Measurements from ENCODE around the gene DNLZ.

DNLZ gene

DNA sequence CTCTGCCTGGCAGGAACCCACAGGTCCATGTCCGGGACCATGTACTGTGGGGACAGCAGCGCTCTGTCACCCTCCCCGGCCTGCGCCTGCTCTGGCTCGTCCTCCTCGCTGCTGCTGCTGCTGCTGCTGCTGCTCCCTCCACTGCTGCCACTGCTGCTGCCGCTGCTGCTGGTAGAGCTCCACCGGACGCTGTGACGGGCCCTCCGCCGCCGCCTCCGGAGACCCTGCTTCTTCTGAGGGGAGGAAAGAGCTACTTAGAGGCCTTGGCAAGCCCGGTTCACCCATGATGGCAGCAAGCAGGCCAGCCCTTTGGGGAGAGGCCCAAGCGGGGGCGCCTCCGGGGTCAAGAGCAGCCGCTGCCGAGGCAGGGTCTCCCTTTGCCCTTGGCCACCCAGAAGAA, 19.9 kb upstream of the DNLZ start:
- H3K9me3 ChIP-seq (ENCODE audit: control insufficient read depth, insufficient read depth, low read depth, low read length): no peaks in the 10 kb centered on the region
- no peak overlapping the region for H3K4me3 ChIP-seq (ENCODE audit: low read depth, low read length)
- no peak for TF ChIP-seq SALL2 (tag by site-specific recombination; IDR thresholded peaks at IDR 0.05; ENCODE audit: borderline replicate concordance)
- no peak for TF ChIP-seq ZNF571 (tag by site-specific recombination; IDR thresholded peaks at IDR 0.05)
- TF ChIP-seq ZNF529 (tag by site-specific recombination; IDR thresholded peaks at IDR 0.05; ENCODE audit: insufficient replicate concordance): no peak
- TF ChIP-seq, protein P1, sequence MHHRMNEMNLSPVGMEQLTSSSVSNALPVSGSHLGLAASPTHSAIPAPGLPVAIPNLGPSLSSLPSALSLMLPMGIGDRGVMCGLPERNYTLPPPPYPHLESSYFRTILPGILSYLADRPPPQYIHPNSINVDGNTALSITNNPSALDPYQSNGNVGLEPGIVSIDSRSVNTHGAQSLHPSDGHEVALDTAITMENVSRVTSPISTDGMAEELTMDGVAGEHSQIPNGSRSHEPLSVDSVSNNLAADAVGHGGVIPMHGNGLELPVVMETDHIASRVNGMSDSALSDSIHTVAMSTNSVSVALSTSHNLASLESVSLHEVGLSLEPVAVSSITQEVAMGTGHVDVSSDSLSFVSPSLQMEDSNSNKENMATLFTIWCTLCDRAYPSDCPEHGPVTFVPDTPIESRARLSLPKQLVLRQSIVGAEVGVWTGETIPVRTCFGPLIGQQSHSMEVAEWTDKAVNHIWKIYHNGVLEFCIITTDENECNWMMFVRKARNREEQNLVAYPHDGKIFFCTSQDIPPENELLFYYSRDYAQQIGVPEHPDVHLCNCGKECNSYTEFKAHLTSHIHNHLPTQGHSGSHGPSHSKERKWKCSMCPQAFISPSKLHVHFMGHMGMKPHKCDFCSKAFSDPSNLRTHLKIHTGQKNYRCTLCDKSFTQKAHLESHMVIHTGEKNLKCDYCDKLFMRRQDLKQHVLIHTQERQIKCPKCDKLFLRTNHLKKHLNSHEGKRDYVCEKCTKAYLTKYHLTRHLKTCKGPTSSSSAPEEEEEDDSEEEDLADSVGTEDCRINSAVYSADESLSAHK (tag by site-specific recombination; IDR thresholded peaks at IDR 0.05): no peak
- TF ChIP-seq ZNF423 (tag by site-specific recombination; IDR thresholded peaks at IDR 0.05): no peak
- TF ChIP-seq GLI2 (tag by site-specific recombination; IDR thresholded peaks at IDR 0.05; ENCODE audit: borderline replicate concordance, low read depth): no peak
- no peak for TF ChIP-seq FEZF1 (tag by site-specific recombination; IDR thresholded peaks at IDR 0.05)
- TF ChIP-seq YY1 (tag by site-specific recombination; IDR thresholded peaks at IDR 0.05): no peak
- no peak for TF ChIP-seq ZNF610 (tag by site-specific recombination; IDR thresholded peaks at IDR 0.05; ENCODE audit: borderline replicate concordance)
- no peak for TF ChIP-seq ZNF76 (tag by site-specific recombination; IDR thresholded peaks at IDR 0.05; ENCODE audit: borderline replicate concordance, low read depth)
- TF ChIP-seq ZNF19 (tag by site-specific recombination; IDR thresholded peaks at IDR 0.05; ENCODE audit: low read depth): no peak
- TF ChIP-seq, protein P2, sequence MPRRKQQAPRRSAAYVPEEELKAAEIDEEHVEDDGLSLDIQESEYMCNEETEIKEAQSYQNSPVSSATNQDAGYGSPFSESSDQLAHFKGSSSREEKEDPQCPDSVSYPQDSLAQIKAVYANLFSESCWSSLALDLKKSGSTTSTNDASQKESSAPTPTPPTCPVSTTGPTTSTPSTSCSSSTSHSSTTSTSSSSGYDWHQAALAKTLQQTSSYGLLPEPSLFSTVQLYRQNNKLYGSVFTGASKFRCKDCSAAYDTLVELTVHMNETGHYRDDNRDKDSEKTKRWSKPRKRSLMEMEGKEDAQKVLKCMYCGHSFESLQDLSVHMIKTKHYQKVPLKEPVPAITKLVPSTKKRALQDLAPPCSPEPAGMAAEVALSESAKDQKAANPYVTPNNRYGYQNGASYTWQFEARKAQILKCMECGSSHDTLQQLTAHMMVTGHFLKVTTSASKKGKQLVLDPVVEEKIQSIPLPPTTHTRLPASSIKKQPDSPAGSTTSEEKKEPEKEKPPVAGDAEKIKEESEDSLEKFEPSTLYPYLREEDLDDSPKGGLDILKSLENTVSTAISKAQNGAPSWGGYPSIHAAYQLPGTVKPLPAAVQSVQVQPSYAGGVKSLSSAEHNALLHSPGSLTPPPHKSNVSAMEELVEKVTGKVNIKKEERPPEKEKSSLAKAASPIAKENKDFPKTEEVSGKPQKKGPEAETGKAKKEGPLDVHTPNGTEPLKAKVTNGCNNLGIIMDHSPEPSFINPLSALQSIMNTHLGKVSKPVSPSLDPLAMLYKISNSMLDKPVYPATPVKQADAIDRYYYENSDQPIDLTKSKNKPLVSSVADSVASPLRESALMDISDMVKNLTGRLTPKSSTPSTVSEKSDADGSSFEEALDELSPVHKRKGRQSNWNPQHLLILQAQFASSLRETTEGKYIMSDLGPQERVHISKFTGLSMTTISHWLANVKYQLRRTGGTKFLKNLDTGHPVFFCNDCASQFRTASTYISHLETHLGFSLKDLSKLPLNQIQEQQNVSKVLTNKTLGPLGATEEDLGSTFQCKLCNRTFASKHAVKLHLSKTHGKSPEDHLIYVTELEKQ (tag by site-specific recombination; IDR thresholded peaks at IDR 0.05; ENCODE audit: borderline replicate concordance): no peak
- H3K27ac ChIP-seq (ENCODE audit: extremely low read depth, low read depth, low read length): no peak overlapping the region
- ChIA-PET POLR2A (no interaction called here), CTCF (no interaction called here)
- no peaks in the 10 kb centered on the region for H3K4me1 ChIP-seq (ENCODE audit: control insufficient read depth, insufficient read depth, low read length)
- peaks cover 13 to 95% of the 10 kb centered on the region in 2 experiments for H3K36me3 ChIP-seq (ENCODE audit: control insufficient read depth in 2 of 2, insufficient read depth in 1 of 2, low read length in 2 of 2)

DNA sequence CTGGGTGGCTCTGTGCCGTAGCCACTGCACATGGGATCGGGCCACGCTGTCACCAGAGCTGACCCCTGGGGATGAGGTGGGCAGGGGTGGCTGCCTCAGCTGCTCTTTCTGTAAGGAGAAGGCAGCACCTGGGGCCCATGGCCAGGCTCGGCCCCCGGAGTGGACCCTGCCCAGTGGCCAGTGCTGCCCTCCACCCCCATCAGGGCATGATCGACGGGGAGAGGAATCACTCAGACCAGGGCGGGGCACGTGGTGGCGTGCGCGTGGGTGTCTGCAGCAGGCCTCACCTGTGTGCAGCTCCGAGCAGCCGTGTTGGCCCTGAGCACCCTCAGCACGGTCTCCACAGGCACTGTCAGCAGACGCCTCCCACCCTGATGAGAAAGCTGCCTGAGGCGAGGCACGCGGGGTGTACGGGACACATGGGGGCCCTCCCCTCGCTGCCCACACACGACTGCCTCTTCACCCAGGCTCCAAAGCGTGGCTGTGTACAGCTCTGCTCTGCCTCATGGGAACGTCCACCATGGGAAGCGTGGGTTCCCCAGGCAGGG, 18.5 kb upstream of the DNLZ start:
- no peaks in the 10 kb centered on the region for H3K4me1 ChIP-seq (ENCODE audit: control insufficient read depth, insufficient read depth, low read length)
- ChIA-PET POLR2A (interaction anchor here (0.8 to 2.0 kb wide), 2 partner anchors 17 to 19 kb away, joined by 3 to 11 read pairs; partner anchors contain the start of gene DNLZ), CTCF (interaction anchor here (0.6 to 0.8 kb wide), 2 partner anchors 19 to 1603 kb away, joined by 3 to 4 read pairs; no protein-coding TSS in a partner anchor)
- H3K4me3 ChIP-seq (ENCODE audit: low read depth, low read length): no peak overlapping the region
- H3K27ac ChIP-seq (ENCODE audit: extremely low read depth, low read depth, low read length): no peak overlapping the region
- peaks cover 13 to 95% of the 10 kb centered on the region in 2 experiments for H3K36me3 ChIP-seq (ENCODE audit: control insufficient read depth in 2 of 2, insufficient read depth in 1 of 2, low read length in 2 of 2)
- H3K9me3 ChIP-seq (ENCODE audit: control insufficient read depth, insufficient read depth, low read depth, low read length): no peaks in the 10 kb centered on the region
- no peak for TF ChIP-seq ZNF423 (tag by site-specific recombination; IDR thresholded peaks at IDR 0.05)
- no peak for TF ChIP-seq ZNF529 (tag by site-specific recombination; IDR thresholded peaks at IDR 0.05; ENCODE audit: insufficient replicate concordance)
- TF ChIP-seq, protein P3, sequence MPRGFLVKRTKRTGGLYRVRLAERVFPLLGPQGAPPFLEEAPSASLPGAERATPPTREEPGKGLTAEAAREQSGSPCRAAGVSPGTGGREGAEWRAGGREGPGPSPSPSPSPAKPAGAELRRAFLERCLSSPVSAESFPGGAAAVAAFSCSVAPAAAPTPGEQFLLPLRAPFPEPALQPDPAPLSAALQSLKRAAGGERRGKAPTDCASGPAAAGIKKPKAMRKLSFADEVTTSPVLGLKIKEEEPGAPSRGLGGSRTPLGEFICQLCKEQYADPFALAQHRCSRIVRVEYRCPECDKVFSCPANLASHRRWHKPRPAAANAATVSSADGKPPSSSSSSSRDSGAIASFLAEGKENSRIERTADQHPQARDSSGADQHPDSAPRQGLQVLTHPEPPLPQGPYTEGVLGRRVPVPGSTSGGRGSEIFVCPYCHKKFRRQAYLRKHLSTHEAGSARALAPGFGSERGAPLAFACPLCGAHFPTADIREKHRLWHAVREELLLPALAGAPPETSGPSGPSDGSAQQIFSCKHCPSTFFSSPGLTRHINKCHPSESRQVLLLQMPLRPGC (tag by site-specific recombination; IDR thresholded peaks at IDR 0.05): no peak
- TF ChIP-seq ZNF140 (tag by site-specific recombination; IDR thresholded peaks at IDR 0.05): no peak
- TF ChIP-seq GLIS2 (tag by site-specific recombination; IDR thresholded peaks at IDR 0.05): peak; percentile 27; the same call in 1 of the 2 replicates
- no peak for TF ChIP-seq ZNF121 (tag by site-specific recombination; IDR thresholded peaks at IDR 0.05)
- TF ChIP-seq ZFP41 (tag by site-specific recombination; IDR thresholded peaks at IDR 0.05; ENCODE audit: borderline replicate concordance): no peak
- peak; percentile 30; the same call in 1 of the 2 replicates for TF ChIP-seq ZFHX2 (tag by site-specific recombination; conservative IDR thresholded peaks at IDR 0.05)
- TF ChIP-seq ZNF37A (tag by site-specific recombination; IDR thresholded peaks at IDR 0.05): no peak
- TF ChIP-seq ZNF112 (tag by site-specific recombination; IDR thresholded peaks at IDR 0.05): no peak
- TF ChIP-seq YY1 (tag by site-specific recombination; IDR thresholded peaks at IDR 0.05): no peak
- no peak for TF ChIP-seq ZNF221 (tag by site-specific recombination; IDR thresholded peaks at IDR 0.05; ENCODE audit: borderline replicate concordance)
- 0 out of 2 replicates have a peak, but pooled peaks have one; percentile 8 for TF ChIP-seq EGR2 (tag by site-specific recombination; IDR thresholded peaks at IDR 0.05; ENCODE audit: low read depth)
